Measurements from ENCODE around the gene RBM24.

GRCh38 chr6:17299750-17300149 lies 18.6 kb downstream of the RBM24 start:
- TF ChIP-seq CTCF (IDR thresholded peaks at IDR 0.05; ENCODE audit: low read depth, low read length), result no peak
- TF ChIP-seq EZH2phosphoT487 (IDR thresholded peaks at IDR 0.05; ENCODE audit: low read depth), result no peak
